ENCODE data around the gene HERPUD2.
"Not testable (repeated sequence)": the region's sequence is repeated elsewhere in the genome, so short reads cannot be mapped to it uniquely, and the experiment has no call there.

HERPUD2 gene

GRCh38 chr7:35676211-35676610 lies 18.7 kb downstream of the HERPUD2 start:
- DNase-seq, result no peak

- DNase-seq, result no peak
Observed at GRCh38 chr7:35670856-35671569, 23.9 kb downstream of the HERPUD2 start.

GRCh38 chr7:35660411-35660810 lies 34.5 kb downstream of the HERPUD2 start:
- not testable (repeated sequence) for DNase-seq

- no peak for DNase-seq
Observed at GRCh38 chr7:35658606-35659201, 36.2 kb downstream of the HERPUD2 start.

- DNase-seq, result no peak
Observed at GRCh38 chr7:35657125-35657524, 37.8 kb downstream of the HERPUD2 start.

GRCh38 chr7:35654558-35654957 lies 40.4 kb downstream of the HERPUD2 start:
- DNase-seq, result not testable (repeated sequence)

GRCh38 chr7:35652124-35652523 lies 42.8 kb downstream of the HERPUD2 start:
- DNase-seq, result no peak

GRCh38 chr7:35650751-35651150 lies 44.2 kb downstream of the HERPUD2 start:
- no peak for DNase-seq

- no peak for DNase-seq
Observed at GRCh38 chr7:35649711-35650110, 45.2 kb downstream of the HERPUD2 start.

- no peak for DNase-seq
Observed at GRCh38 chr7:35648367-35648766, 46.6 kb downstream of the HERPUD2 start.

GRCh38 chr7:35647171-35647574 lies 47.8 kb downstream of the HERPUD2 start:
- no peak for DNase-seq

GRCh38 chr7:35646289-35647023 lies 48.5 kb downstream of the HERPUD2 start:
- no peak for DNase-seq

- no peak for DNase-seq
Observed at GRCh38 chr7:35645691-35646090, 49.2 kb downstream of the HERPUD2 start.

GRCh38 chr7:35630024-35630972 lies 64.6 kb downstream of the HERPUD2 start:
- no peak for DNase-seq

GRCh38 chr7:35624299-35625186 lies 70.4 kb downstream of the HERPUD2 start:
- DNase-seq, result no peak

GRCh38 chr7:35623381-35623780 lies 71.6 kb downstream of the HERPUD2 start:
- no peak for DNase-seq

- DNase-seq, result no peak
Observed at GRCh38 chr7:35619863-35620262, 75.1 kb downstream of the HERPUD2 start.

GRCh38 chr7:35617041-35617440 lies 77.9 kb downstream of the HERPUD2 start:
- no peak for DNase-seq

GRCh38 chr7:35613150-35613549 lies 81.8 kb downstream of the HERPUD2 start:
- DNase-seq, result no peak

GRCh38 chr7:35605760-35606159 lies 89.2 kb downstream of the HERPUD2 start:
- no peak for DNase-seq

GRCh38 chr7:35604595-35604994 lies 90.3 kb downstream of the HERPUD2 start:
- no peak for DNase-seq

- no peak for DNase-seq
Observed at GRCh38 chr7:35599645-35600044, 95.3 kb downstream of the HERPUD2 start.

Measured in SW 1271 (cell line).